Measurements from ENCODE around the gene ZNF141.

DNA sequence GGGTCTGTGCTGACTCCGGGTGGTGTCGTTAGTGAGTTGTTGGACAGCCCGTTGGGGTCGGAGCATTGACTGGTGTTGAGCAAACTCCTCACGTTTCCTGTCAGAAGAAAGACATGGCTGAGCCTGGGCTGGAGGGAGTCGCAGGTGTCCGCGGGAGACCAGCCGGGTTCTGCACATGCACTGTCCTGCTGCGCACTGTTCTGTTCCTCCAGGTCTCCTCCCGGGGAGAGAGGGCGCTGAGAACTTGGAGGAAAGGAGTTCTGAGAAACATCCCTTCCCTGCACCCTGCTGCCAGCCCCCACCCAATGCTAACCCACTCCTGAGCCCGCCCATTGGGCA, 1.1 kb downstream of the ZNF141 start:
- TF ChIP-seq, protein P1, sequence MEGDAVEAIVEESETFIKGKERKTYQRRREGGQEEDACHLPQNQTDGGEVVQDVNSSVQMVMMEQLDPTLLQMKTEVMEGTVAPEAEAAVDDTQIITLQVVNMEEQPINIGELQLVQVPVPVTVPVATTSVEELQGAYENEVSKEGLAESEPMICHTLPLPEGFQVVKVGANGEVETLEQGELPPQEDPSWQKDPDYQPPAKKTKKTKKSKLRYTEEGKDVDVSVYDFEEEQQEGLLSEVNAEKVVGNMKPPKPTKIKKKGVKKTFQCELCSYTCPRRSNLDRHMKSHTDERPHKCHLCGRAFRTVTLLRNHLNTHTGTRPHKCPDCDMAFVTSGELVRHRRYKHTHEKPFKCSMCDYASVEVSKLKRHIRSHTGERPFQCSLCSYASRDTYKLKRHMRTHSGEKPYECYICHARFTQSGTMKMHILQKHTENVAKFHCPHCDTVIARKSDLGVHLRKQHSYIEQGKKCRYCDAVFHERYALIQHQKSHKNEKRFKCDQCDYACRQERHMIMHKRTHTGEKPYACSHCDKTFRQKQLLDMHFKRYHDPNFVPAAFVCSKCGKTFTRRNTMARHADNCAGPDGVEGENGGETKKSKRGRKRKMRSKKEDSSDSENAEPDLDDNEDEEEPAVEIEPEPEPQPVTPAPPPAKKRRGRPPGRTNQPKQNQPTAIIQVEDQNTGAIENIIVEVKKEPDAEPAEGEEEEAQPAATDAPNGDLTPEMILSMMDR (conservative IDR thresholded peaks at IDR 0.05; ENCODE audit: low read length) = no peak
- TF ChIP-seq EZH2phosphoT487 (IDR thresholded peaks at IDR 0.05; ENCODE audit: borderline replicate concordance) = no peak

Measured in Loucy (cell line).